Measurements from ENCODE around the gene PLAC1. TPM values are rescaled to one million over a fixed set of nuclear protein-coding genes. Genes with fewer than 3 reads are reported as not detected.
A peak's percentile ranks its signal among the peaks of the same experiment; 100 is the strongest.

Gene PLAC1
- total RNA-seq, 1 donor from 2014 or later, result 0.39 TPM

DNA sequence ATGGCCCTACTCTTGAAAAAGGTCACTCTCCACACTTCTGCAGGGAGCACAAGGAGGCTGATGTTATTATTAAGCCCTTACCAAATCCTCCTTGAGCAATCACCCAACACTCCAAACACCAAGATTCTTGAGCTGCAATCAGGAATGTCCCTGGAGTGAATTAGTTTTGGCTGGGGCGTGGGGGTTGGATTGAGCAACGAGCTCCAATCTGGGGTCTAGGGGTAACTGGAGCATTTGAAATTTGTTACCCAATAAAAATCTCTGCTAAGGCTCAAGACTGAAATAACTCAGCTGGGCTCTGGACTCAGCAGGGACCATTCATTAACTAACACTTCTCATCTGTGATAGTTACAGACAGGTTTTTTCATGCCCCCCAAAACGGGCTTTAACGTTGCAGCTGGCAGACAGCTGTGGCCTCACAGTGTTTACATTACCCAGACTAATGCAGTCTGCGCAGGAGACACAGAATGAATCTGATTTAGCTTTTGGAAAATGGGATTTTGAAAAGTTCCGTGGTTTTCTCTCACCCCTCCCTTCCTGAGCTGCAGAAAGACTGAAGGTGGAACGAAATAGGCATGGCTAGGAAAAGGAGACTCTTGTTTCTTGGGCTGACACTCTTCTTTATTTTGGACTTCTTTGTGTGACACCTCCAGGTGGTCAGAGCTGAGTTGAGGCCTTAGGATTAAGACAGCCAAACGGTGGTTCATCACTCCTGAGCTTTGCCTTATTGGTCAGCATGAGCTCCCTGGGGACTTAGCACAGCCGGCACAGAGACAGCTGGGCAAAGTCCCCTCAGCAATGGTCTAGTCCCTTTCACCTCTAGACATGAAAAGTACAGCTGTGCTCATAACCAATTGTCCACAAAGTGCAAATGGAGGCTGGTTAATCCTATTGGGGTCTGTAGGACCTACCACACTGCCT lies 26.6 kb downstream of the PLAC1 start:
- DNase-seq, result peak; percentile 65

DNA sequence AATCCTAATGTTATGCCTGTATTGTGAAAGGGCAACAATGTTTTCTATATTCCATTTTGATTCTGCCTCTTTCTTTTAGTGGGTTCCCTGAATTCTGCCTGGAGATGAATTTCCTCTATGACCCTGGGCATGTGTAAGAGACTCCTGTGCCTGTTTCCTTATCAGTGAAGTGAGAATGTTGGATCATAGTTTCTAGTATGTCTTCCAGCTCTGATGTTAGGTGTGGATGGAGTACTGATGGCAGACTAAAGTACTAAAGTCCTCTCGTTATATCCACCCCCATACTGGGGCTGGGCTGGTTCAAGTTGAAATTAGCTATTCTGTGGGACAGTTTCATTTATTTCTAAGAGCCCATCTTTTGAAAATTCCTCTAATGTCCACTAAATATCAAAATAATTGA lies 29.6 kb downstream of the PLAC1 start:
- no peak for DNase-seq

DNA sequence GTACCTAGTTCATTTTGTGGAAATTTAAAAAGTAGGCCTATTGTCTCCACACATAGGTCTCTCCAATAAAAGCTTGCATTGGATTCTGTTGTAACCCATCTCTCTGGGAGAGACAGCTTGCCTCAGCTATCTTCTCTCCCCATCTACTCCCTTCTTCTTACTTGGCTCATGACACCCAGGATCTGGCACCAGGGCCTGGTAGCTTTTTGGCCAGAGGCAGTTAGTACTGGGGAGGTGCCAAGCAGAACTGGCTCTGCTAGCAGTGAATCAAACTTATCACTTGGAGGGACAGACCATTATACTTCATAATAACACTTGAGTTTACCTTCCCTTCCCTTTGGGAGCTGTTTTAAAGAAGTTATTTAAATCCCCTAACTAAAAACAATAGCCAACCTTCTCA lies 31.8 kb downstream of the PLAC1 start:
- no peak for DNase-seq

DNA sequence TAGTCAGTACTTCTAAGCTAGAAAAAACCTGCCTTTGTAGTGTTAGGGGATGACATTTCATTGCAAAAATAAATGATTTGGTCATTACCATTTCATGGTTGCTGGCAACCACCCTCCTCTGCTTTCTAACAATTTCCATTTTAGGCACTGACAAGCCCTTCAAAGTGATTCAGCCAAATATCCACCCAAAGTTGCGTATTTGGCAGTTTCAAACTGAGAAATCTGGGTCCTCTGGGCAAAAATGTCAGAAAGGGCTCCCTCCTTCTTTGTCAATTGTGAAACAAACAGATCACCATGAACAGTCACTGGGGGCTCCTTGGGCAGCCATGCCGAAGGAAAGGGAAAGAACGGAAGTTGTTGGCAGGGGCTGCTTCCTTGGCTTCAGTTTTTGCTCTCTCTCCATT lies 33.0 kb downstream of the PLAC1 start:
- DNase-seq, result no peak

DNA sequence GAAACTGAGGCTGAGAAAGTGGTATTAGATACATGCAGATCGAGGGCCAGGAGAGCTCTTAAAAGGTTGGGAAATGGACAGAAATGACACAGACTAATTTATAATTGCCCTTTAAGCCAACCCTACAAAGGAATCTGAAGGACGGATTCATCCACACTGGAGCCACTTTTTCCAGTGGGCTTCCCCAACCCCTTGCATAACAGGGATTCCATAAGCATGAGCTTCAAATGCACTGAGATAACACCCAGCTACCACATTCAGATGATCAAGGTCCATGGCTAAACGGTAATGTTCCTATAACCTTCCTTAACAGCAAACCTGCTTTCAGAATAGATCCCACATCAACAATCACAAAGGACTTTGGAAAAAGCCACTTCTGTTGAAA lies 34.2 kb downstream of the PLAC1 start:
- DNase-seq, result no peak

DNA sequence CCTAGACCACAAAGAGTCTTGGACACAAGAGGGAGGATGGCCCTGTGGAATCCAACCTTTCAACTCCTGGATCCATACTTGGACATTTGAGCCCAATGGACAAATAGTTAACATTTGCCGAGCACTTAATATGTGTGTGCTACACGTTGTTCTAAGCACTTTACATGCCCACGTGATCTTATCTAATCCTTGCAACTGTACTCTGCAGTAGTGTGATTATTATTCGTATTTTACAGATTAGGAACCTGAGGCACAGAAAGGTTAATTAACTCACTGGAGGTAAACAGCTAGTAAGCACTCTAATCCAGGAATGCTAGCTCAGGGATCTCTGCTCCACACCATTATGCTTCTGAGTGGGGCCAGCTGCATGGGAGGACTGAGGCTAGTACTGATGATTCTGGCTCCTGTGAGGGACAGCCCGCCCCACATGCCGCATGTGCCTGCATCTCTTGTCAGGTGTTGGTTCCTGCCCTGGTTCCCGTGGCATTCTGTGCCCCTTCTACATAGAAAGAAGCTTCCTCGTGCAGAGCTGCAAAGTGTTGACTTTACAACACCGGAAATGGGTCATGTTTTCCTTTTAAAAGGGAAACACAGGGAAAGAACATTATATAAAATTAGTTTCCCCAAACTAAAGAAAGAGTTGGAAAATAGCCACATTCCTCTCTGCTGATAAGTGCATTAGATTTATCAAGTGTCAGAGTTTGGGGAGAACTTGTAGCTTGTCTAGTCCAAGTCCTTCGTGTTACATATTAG lies 34.8 kb downstream of the PLAC1 start:
- no peak for DNase-seq

DNA sequence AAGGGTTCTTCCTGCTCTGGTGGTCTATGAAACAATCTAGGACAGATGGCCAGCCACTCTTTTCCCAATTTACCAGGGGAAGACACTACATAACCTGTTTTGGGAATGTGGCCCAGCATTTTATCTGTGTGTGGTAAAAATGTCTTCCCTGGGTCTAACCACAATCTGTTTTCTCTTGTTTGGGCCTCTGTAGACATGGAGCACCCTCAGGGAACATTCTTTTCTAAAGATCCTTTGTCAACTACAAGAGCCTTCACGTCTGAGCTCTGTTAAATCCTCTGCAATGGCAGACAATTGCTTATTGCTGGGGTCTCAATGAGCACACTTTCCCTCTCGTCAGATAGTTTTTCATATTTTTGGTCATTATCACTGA lies 35.5 kb downstream of the PLAC1 start:
- DNase-seq, result no peak

DNA sequence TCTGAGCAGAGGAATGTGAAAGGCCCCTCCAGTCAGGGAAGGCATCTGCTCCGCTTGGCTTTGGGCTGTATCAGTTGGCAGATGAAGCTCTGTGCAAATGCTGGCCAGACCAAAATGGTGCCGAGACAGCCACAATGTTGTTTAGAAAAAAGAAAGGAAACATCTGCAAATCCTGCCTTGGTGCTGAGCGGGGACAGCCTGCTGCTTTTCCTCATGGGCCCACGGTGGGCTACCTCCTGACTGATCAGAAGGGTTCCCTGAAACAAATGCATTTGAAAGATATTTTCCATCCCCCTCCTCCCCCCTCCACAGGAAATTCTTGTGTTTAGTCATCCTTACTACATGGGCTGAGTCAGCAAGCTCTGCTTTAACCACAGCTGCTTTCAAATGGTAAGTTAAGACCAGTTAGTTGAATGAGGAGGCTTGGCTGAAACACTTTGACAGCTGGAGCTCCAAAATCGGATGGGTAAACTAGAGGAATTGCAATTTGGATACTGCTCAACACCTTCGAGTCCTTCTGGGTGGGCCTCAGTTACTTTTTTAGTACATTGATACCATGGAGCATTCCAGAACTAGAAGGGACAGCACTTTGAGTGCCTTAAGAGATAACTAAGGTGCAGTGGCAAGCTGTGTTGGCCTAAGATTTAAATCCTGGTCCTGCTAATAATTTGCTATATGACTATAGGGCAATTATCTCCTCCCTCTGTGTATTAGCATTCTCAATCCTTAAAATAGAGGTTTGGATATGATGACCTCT lies 36.0 kb downstream of the PLAC1 start:
- peak; percentile 53 for DNase-seq

DNA sequence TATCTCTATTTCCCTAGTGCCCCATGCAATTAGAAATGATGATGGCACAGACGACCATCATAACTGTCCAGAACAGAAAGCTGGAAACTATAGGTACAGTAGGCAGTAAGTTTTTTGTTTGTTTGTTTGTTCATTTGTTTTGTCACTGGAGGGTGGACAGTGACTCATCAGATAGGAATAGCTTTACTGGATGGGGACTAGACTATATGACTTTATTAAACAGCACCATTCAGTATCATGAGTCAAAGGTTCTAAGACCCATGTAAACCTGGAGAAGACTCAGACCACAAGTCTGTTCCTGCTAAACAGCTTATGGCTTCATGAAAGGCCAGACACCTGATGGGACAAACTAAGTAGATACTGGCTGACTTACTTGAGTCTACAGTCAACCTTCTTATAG lies 38.4 kb downstream of the PLAC1 start:
- DNase-seq, result no peak

DNA sequence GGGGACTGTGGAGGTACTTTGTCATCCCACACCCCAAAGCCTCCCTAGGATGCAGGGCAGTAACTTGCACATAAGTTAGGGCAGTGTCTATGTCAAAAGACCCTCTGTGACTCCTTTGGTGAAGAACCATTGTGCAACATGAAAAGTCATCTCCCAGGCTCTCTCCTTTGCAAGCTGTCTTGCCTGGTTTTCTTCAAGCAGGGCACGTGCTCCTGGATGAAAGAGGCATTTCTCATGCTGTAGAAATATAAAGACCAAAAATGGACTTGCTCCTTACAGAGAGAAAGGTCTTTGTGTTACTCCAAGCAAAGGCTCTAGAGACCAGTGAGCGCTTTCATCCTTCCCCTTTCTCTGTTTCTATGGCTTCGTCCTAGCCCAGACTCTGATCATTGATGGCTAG lies 44.9 kb downstream of the PLAC1 start:
- DNase-seq, result no peak

DNA sequence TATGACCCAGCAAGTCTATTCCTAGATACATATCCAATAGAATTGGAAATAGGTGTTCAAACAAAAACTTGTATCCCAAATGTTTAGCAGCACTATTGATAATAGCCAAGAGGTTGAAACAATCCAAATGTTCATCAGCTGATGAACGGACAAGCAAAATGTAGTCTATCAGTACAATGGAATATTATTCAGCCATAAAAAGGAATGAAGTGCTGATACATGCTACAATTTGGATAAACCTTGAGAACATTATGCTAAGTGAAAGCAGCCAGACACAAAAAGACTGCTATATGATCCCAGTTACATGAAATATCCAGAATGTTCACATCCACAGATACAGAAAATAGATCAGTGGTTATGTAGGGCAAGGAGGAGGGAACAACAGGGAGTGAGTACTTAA lies 50.1 kb downstream of the PLAC1 start:
- no peak for DNase-seq

DNA sequence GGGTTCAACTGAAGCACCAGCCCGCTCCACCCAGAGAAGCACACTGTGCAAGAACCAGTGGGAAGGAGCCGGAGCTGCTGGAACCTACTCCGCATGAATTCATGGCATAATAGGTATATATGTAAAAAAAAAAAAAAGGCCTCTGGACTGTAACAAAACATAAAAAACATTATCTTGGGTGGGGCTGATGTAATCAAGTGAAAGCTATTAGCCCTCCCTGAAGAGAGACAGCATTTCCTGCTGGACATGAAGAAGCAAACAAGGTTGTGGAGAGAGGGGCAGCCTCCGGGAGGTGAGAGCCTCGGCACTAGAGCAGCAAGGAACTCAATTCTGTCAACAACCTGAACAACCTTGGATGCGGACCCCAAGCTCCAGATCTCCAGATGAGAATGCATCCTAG lies 50.7 kb downstream of the PLAC1 start:
- DNase-seq, result no peak

DNA sequence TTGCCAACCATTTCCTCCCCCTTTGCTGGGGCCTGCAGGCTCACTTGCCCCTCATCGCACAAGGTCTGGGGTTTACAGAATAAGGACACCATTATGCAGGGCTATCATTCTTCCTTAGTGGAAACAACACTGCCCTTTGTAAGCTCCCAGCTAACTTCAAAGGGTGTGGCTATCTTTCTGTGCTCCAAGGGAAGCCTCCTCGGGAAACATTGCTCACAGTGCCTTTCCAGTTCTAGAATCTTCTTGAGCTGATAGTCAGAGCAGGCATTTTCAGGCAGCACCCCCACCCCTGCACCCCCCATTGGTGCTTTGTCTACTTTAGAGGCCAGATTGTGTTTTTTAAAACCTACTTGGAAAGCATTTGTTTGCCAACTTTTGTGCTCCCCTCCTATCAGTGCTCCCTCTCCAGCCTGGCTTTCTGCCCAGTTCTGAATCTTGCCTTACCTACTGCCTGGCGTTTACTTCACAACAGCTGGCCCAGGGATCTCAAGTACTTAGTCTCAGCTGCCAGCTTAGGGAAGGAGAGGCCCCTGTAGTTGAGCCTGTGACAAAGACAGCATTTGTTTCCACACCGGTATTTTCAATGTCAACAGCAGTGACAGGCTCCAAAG lies 53.5 kb downstream of the PLAC1 start:
- DNase-seq, result peak; percentile 62

DNA sequence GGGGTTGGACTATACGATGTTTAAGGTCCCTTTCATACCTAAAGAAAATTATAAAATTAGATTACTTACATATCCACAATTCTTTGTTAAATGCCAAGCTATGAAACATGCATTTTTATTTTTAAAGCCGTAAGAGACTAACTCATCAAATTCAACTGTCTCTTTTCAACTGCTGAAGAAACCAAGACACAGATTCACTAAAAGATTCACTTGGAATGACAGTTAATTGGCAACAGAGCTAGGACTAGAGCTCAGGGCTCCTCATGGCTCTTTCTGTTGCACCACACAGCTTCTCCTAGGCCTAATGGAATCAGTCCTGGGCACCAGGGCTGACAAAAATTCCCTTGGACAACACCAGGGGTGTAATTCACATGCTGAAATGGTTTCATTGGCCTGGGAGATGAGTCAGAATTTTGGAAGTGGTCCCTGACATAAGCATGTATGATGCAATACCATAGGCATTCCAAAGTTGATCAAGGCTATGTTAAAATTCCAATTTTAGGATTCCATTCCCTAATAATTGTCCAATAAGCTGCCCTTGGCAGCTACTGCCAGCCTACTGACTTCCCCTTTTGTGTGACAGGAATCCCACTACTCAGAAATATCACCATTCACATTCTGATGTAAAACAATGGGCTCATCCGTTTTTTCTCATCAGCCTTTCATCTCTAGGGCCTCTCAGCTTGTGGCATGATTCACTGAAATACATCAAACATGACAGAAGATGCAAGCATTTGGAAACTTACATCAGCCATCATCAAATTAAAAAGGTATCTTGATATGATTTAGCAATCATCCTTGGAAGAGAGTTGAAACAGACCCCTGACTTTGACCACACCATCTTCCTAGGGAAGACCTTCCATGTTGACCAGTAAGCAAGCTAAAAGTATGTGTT lies 54.2 kb downstream of the PLAC1 start:
- peak; percentile 77 for DNase-seq

DNA sequence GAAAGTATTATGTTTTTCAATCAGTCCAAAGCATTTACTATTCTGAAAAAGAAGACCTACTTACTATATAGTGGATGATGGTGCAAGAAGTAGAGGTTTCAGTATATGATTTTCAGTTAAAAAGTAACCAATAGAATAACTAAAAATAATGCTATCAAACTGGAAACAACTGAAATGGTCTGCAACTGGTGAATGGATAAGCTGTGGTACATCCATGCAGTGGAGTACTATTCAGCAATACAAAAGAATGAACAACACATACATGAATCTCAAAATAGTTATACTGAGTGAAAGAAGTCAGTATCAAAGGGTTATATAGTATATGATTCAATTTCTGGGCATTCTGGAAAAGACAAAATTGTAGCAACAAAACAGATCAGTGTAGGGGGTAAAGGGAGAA lies 55.9 kb downstream of the PLAC1 start:
- DNase-seq, result no peak

DNA sequence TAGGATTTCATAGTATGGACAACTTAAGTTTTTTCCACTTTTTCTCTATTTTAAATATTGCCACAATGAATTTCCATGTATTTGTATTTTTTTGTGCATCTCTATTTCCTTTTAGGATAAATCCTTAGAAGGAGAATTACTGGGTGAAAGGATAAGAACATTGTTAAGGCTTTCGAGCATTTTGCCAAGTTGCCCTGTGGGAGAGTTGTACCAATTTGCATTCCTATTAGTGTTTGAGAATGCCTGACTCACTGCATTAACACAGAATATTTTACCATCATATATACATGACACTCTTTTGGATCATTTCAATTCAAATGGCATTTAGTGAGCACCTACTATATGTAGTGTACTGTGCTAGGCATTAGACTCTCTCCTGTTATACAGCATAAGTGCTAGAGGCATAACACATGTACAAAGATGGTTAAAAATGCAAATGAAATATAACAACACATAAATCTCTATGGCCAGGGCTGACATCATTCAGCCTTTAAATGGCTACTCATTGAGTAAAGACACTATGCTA lies 57.0 kb downstream of the PLAC1 start:
- no peak for DNase-seq

DNA sequence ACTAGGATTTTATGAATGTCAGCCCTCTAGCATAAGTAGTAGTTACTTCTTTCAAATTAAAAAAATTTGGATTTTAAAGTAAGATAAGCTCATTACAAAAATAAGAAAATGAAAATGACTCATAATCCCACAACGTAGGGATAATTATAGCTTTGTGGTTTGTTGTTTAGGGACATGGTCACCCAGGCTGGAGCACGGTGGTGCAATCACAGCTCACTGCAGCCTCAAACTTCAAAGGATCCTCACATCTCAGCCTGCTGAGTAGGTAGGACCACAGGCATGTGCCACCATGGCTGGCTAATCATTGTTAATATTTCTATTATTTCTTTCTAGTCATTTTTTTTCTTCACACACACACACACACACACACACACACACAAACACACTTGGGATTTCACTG lies 57.6 kb downstream of the PLAC1 start:
- DNase-seq, result no peak

DNA sequence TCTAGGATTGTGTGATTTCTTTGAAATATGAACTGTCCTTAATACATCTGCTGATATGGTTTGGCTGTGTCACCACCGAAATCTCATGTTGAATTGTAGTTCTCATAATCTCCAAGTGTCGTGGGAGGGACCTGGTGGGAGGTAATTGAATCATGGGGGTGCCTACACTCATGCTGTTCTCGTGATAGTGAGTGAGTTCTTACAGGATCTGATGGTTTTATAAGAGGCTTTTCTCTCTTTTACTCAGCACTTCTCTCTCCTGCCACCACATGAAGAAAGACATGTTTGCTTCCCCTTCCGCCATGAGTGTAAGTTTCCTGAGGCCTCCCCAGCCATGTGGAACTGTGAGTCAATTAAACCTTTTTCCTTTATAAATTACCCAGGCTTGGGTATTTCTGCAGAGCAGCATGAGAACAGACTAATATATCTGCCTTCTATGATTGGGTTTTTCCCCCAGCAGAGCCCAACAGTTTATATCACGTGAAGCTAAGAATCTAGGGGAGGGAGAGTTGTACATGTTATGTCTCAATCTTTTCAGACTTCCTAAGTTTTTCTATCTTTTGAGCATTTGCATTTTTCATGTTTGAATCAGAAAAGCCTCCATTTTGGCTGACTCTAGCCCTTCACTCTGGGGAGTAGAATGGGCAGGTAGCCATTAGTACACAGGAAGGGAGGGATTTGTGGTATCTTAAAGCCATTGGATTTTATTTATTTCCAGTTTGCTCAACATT lies 58.9 kb downstream of the PLAC1 start:
- peak; percentile 81 for DNase-seq

DNA sequence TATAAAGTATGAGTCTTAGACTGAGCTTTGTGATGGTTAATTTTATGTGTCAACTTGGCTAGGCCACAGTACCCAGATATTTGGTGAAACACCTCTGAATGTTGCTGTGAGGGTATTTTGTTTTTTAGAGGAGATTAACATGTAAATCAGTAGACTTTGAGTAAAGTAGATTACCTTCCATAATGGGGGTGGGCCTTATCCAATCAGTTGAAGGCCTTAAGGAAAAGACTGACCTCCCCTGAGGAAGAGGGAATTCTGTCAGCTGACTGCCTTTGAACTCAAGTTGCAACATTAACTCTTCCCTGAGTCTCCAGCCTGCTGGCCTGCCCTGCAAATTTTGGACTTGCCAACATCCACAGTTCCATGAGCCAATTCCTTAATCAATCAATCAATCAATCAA lies 66.0 kb downstream of the PLAC1 start:
- DNase-seq, result no peak

DNA sequence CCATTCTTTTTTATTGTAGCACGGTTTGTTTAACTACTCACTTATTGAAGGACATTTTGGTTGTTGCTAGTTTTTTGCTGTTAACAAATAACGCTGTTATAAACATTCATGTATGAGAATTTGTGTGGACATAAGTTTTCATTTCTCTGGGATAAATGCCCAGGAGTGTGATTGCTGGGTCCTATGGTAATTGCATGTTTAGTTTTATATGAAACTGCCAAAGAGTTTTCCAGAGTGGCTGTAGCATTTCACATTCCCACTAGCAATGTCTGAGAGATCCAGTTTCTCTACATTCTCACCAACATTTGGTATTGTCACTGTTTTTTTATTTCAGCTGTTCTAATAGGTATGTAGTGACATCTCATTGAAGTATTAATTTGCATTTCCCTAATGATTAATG lies 66.8 kb downstream of the PLAC1 start:
- no peak for DNase-seq

DNA sequence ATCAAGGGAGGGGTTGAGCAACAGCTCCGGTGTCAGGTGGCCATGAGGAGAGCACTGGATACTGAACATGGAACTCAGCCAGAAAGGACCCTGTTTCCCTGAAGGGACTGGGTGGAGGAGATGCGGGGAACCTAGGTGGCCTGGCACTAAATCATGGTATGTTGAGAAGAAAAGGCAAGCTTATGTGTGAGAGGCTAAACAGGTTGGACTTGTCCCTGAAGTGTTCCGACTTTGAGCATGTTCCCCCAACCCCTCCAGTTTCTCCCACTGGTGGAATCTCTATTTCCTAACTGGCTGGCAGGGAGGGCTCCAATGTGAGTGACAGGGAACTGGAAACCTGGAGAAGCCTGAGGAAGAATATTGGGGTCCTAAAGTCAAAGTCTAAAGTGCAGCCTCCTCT lies 69.5 kb downstream of the PLAC1 start:
- DNase-seq, result no peak
